ENCODE data around the gene ABTB1. TPM values are rescaled to one million over a fixed set of nuclear protein-coding genes. Genes with fewer than 3 reads are reported as not detected.

Gene ABTB1
- polyA plus RNA-seq, 1 donor: 17.0 TPM

DNA sequence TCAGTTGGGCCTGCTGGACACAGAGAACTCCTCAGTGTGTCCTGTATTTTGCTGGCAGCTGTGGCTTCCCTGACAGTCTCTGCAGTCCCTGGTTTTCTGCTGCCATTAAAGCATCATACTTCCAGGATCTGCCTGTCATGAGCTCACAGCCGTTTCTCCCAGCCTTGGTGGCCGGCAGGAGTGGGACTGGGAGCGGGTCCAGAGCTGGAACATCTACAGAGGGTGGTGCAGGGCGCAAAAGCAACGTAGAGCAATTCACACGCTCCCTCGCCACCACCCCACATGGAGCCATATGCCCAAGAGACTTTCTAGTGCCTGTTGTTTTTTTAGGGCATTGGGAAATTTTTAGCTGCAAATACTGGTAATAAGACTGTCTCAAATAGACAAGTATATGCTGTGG is 33.6 kb downstream of the ABTB1 start:
- no peak for DNase-seq
- H3K36me3 ChIP-seq (ENCODE audit: control insufficient read depth, insufficient read depth, low read length): peaks cover 5% of the 10 kb centered on the region
- H3K9me3 ChIP-seq (ENCODE audit: control insufficient read depth, low read depth, low read length): no peaks in the 10 kb centered on the region
- H3K27ac ChIP-seq (ENCODE audit: low read length): no peak overlapping the region
- peaks cover 3% of the 10 kb centered on the region for H3K27me3 ChIP-seq (ENCODE audit: control insufficient read depth, insufficient read depth, low read length)
- peaks cover 4% of the 10 kb centered on the region for H3K4me1 ChIP-seq (ENCODE audit: control insufficient read depth, insufficient read depth, low read length)
- 85% methylated on average over 3 of the region's 7 CpGs for WGBS (ENCODE audit: insufficient coverage, low lambda C conversion rate)
- H3K4me3 ChIP-seq (ENCODE audit: low read length): no peak overlapping the region

DNA sequence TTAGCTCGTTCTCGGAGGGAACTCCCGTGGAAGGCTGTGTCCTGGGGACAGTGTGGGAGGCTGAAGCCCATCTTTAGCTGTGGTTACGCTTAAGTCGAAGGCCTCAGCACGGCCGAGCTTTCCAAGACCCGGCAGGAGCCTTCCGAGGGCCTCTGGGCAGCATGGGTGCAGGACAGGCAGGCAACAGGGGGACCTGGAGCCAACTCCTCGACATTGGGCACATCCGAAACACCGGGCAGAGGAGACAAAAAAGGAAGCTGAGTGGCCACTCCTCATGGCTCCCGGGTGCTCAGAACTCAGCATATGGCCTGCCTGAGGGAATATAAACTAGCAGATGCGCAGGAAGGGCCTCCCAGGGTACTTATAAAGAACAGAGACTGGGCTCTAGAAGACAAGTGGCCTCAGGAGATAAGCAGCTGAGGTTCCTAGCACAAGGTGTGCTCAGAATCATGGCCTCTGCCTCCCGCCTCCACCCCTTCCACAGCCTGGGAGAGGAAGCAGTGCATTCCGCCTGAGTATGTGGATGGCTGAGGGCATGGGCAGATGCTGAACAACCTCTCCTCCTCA is 34.1 kb downstream of the ABTB1 start:
- peaks cover 4% of the 10 kb centered on the region for H3K4me1 ChIP-seq (ENCODE audit: control insufficient read depth, insufficient read depth, low read length)
- H3K9me3 ChIP-seq (ENCODE audit: control insufficient read depth, low read depth, low read length): no peaks in the 10 kb centered on the region
- no peak overlapping the region for H3K27ac ChIP-seq (ENCODE audit: low read length)
- DNase-seq: no peak
- H3K36me3 ChIP-seq (ENCODE audit: control insufficient read depth, insufficient read depth, low read length): peaks cover 5% of the 10 kb centered on the region
- peaks cover 3% of the 10 kb centered on the region for H3K27me3 ChIP-seq (ENCODE audit: control insufficient read depth, insufficient read depth, low read length)
- no CpG with 5 or more reads among the region's 16 CpGs for WGBS (ENCODE audit: insufficient coverage, low lambda C conversion rate)
- H3K4me3 ChIP-seq (ENCODE audit: low read length): no peak overlapping the region

DNA sequence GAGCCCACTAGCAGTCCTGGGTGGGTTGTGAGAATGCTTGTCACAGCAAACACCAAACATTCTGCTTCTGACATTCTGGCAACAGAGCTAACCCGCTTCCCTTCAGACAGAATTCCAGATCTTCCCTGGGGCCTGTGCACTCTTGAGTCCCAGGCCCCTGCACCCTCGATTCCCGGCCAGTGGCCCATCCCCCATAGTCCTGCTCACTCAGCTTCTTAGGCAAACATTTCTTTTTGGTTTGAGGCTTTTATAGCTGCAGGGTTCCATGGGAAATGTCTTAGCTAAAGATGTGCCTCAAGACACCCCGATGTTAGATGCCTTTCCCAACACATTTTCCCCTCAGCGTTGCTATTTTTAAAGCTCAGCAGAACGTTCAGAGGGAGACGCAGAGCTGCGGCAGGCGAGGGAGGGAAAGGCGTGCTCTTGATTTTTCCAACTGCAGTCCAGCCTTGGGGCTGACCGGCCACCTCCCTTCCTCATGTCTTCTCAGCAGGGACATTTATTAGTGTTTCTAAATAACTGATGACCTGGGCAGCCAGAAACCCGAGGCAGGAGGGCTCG is 35.2 kb downstream of the ABTB1 start:
- no peak overlapping the region for H3K4me3 ChIP-seq (ENCODE audit: low read length)
- peaks cover 4% of the 10 kb centered on the region for H3K4me1 ChIP-seq (ENCODE audit: control insufficient read depth, insufficient read depth, low read length)
- no peak for DNase-seq
- peaks cover 3% of the 10 kb centered on the region for H3K27me3 ChIP-seq (ENCODE audit: control insufficient read depth, insufficient read depth, low read length)
- H3K27ac ChIP-seq (ENCODE audit: low read length): no peak overlapping the region
- no peaks in the 10 kb centered on the region for H3K9me3 ChIP-seq (ENCODE audit: control insufficient read depth, low read depth, low read length)
- H3K36me3 ChIP-seq (ENCODE audit: control insufficient read depth, insufficient read depth, low read length): peaks cover 5% of the 10 kb centered on the region
- WGBS (ENCODE audit: insufficient coverage, low lambda C conversion rate): 30% methylated on average over 2 of the region's 13 CpGs

DNA sequence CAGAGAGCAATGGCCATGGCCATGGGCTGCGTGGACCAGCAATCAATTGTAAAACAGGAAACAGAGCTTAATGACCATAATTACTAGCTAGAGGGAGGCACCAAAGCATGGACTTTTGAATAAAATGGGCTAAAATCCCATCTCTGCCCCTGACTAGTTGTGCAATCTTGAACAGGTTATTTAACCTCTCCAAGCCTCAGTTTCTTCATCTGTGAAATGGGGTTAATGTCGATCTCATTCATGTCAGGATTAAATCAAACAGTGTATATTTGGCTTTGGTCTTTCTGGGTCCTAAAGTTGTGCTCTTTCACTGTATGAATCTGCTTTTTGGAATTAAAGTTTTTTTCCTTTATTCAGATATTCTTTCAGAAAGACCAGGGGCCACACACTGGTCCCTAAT is 36.1 kb downstream of the ABTB1 start:
- Histone ChIP-seq H3K4me1 (ENCODE audit: control insufficient read depth, insufficient read depth, low read length) (peaks cover 4% of the 10 kb centered on the region), H3K4me3 (ENCODE audit: low read length) (no peak overlapping the region), H3K27ac (ENCODE audit: low read length) (no peak overlapping the region), H3K27me3 (ENCODE audit: control insufficient read depth, insufficient read depth, low read length) (peaks cover 3% of the 10 kb centered on the region), H3K9me3 (ENCODE audit: control insufficient read depth, low read depth, low read length) (no peaks in the 10 kb centered on the region), H3K36me3 (ENCODE audit: control insufficient read depth, insufficient read depth, low read length) (peaks cover 5% of the 10 kb centered on the region)
- WGBS (ENCODE audit: insufficient coverage, low lambda C conversion rate): no CpG with 5 or more reads among the region's 2 CpGs
- no peak for DNase-seq

DNA sequence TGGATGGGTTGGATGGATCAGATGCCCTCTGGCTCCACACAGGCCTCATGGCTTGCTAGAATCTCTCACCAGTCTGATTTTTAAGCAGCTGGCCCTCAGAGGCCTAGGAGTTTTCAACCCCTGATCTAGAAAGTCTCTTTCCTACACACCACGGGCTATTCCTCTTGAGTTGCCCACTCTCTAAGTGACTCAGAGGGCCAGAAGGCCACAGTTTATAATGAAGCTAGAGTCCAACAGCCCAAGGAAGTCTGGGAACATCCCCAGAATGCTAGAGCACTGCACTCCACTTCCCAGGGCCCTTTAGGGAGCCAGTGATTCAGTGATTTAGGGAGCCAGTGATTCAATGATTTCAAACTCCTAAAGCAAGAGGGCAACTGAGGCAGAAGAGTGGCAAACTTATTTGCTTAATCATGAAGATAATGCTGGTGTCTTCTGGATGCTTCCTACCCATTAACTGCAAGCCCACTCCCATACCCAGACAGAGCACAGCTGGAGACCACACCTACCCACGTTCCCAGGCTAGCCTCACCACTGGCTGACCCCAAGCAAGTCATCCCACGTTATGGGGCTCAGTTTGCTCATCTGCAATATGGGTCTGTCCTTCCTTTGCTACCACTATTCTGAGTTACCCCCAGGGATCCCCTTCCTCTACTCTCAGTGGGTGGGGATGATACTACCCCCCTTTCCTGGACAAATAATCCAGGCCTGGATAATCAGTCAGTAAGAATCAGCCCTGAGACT is 36.7 kb downstream of the ABTB1 start:
- peaks cover 5% of the 10 kb centered on the region for H3K36me3 ChIP-seq (ENCODE audit: control insufficient read depth, insufficient read depth, low read length)
- H3K4me1 ChIP-seq (ENCODE audit: control insufficient read depth, insufficient read depth, low read length): peaks cover 4% of the 10 kb centered on the region
- H3K4me3 ChIP-seq (ENCODE audit: low read length): no peak overlapping the region
- no peak overlapping the region for H3K27ac ChIP-seq (ENCODE audit: low read length)
- no CpG with 5 or more reads among the region's 3 CpGs for WGBS (ENCODE audit: insufficient coverage, low lambda C conversion rate)
- H3K27me3 ChIP-seq (ENCODE audit: control insufficient read depth, insufficient read depth, low read length): peaks cover 3% of the 10 kb centered on the region
- DNase-seq: no peak
- H3K9me3 ChIP-seq (ENCODE audit: control insufficient read depth, low read depth, low read length): no peaks in the 10 kb centered on the region

DNA sequence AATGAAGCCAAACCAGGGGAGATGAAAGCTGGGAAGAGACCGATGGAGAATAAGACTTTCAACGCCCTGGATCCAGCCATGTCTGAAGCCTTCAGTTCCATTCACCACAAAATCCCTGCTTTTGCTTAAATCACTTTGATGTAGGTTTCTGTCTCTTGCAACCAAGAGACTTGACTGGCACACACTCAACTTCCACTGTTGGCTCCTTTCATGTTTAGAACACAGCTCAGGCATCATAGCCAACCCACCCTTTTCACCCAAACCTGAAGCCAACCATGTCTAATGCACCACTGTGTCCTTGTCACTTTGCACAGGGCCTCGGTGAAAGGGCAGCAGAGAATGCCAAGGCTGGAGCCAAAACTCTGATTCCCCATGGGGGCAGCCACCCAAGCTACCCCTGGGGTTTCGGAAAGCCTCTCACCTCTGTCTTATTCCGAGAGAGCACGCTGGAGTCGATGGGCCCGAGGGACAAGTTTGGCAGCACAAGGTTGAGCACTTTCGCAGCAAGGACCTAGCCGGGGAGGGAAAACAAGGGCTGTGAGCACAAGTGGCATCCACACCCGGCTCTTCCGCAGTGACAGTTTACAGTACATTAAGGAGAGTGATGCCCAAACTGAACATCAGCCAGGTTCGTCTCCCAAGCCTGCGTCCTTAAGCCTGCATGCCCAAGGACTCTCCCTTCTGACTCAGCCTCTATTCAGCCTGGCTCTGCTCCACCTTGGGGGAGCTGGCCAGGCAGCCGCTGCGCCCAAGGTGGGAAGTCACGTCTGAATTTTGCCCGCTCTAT is 37.6 kb downstream of the ABTB1 start:
- no peak overlapping the region for H3K27ac ChIP-seq (ENCODE audit: low read length)
- peaks cover 3% of the 10 kb centered on the region for H3K27me3 ChIP-seq (ENCODE audit: control insufficient read depth, insufficient read depth, low read length)
- no peak overlapping the region for H3K4me3 ChIP-seq (ENCODE audit: low read length)
- WGBS (ENCODE audit: insufficient coverage, low lambda C conversion rate): no CpG with 5 or more reads among the region's 18 CpGs
- no peak for DNase-seq
- peaks cover 5% of the 10 kb centered on the region for H3K36me3 ChIP-seq (ENCODE audit: control insufficient read depth, insufficient read depth, low read length)
- peaks cover 4% of the 10 kb centered on the region for H3K4me1 ChIP-seq (ENCODE audit: control insufficient read depth, insufficient read depth, low read length)
- H3K9me3 ChIP-seq (ENCODE audit: control insufficient read depth, low read depth, low read length): no peaks in the 10 kb centered on the region

DNA sequence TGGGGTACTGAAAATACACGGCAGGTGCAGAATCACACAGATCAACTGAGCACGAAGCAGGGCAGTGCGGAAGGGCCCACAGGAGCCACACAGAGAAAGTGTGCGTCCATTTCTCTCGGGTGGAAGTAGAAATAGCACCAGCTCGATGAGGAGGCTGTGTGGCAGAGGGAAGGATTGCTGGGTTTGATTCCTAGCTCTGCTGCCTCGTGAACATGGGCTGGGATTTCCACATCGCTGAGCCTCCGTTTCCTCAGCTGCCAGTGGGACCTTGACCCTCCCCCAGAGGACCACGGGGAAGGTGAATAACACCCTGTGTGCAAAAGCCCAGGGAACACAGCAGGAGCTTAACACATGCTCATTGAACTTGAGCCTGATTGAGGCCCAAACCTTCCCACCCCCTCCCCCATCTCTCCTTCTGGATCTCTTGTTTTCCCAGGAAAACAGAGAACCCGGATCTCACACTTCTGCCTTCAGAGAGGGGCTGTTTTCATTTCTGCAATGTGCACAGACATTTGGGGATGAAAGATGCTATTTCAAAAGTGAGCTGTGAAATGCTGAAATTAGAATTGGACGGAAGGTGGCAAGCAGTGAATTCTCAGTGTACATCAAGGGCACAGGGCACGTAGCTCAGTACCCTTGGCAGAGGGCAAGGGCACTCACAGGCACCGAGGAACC is 38.4 kb downstream of the ABTB1 start:
- Histone ChIP-seq H3K36me3 (ENCODE audit: control insufficient read depth, insufficient read depth, low read length) (peaks cover 5% of the 10 kb centered on the region), H3K27ac (ENCODE audit: low read length) (no peak overlapping the region), H3K4me3 (ENCODE audit: low read length) (no peak overlapping the region), H3K4me1 (ENCODE audit: control insufficient read depth, insufficient read depth, low read length) (peaks cover 4% of the 10 kb centered on the region), H3K27me3 (ENCODE audit: control insufficient read depth, insufficient read depth, low read length) (peaks cover 6% of the 10 kb centered on the region), H3K9me3 (ENCODE audit: control insufficient read depth, low read depth, low read length) (no peaks in the 10 kb centered on the region)
- DNase-seq: no peak
- 38% methylated on average over 1 of the region's 14 CpGs for WGBS (ENCODE audit: insufficient coverage, low lambda C conversion rate)

DNA sequence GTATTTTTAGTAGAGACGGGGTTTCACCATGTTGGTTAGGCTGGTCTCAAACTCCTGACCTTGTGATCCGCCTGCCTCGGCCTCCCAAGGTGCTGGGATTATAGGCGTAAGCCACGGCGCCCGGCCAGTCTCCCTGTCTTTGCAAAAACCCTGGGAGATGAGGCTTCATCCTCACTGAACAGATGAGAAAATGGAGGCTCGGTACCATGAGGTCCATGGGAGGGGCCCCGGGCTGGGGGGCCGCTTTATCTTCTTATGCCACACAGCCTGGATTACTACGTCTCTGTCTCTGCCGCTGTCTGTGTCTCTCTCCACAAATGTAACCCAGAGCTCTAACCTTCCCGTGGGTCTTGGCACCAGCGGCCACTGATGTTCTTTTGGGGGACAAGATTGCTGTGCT is 39.1 kb downstream of the ABTB1 start:
- Histone ChIP-seq H3K9me3 (ENCODE audit: control insufficient read depth, low read depth, low read length) (no peaks in the 10 kb centered on the region), H3K36me3 (ENCODE audit: control insufficient read depth, insufficient read depth, low read length) (peaks cover 5% of the 10 kb centered on the region), H3K27ac (ENCODE audit: low read length) (no peak overlapping the region), H3K4me1 (ENCODE audit: control insufficient read depth, insufficient read depth, low read length) (peaks cover 4% of the 10 kb centered on the region), H3K4me3 (ENCODE audit: low read length) (no peak overlapping the region), H3K27me3 (ENCODE audit: control insufficient read depth, insufficient read depth, low read length) (peaks cover 6% of the 10 kb centered on the region)
- DNase-seq: no peak
- WGBS (ENCODE audit: insufficient coverage, low lambda C conversion rate): no CpG with 5 or more reads among the region's 14 CpGs

DNA sequence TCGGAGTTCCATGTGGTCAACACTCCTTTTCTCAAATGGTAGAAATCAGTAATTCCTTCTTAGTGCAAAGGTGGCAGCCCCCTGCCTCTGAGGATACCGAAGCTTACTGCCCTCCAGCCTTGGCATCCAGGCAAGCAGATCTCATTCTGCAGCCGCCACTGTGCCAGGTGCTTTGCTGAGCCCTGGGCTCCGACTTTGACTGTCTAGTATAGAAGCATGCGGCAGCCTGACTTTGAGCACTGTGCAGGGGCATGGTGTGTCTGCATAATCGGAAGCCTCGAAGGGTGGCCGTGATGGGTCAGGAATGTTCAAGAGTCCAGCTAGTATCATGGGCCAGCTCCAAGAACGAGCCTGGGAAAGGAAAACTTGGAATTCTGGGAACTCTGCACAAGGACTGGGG is 39.7 kb downstream of the ABTB1 start:
- H3K4me3 ChIP-seq (ENCODE audit: low read length): no peak overlapping the region
- peaks cover 4% of the 10 kb centered on the region for H3K4me1 ChIP-seq (ENCODE audit: control insufficient read depth, insufficient read depth, low read length)
- peaks cover 6% of the 10 kb centered on the region for H3K27me3 ChIP-seq (ENCODE audit: control insufficient read depth, insufficient read depth, low read length)
- H3K27ac ChIP-seq (ENCODE audit: low read length): no peak overlapping the region
- no CpG with 5 or more reads among the region's 9 CpGs for WGBS (ENCODE audit: insufficient coverage, low lambda C conversion rate)
- DNase-seq: no peak
- H3K9me3 ChIP-seq (ENCODE audit: control insufficient read depth, low read depth, low read length): no peaks in the 10 kb centered on the region
- peaks cover 4% of the 10 kb centered on the region for H3K36me3 ChIP-seq (ENCODE audit: control insufficient read depth, insufficient read depth, low read length)

All from large intestine (tissue), 3 donors.